Stimulated activated CD4-positive, alpha-beta T cell treated with anti-CD3 and anti-CD28 coated beads, Interleukin-1b, Interleukin-23, amount 100 ng/mL, for 24 hours (primary cell): Measurements from ENCODE around the gene HSD17B2.

Source experiments
- DNase-seq, 4 experiments: peaks; one replicate each; pipeline ENCODE4 v3.0.0-alpha.2; 2020; ENCODE audit warnings: low read depth in 4 of 4, low spot score in 1 of 4

The HSD17B2 gene

GRCh38 chr16:82017911-82018568, 17.0 kb upstream of the HSD17B2 start:
- no peak for DNase-seq

GRCh38 chr16:82019535-82019934, 15.5 kb upstream of the HSD17B2 start:
- no peak for DNase-seq

GRCh38 chr16:82020051-82020450, 15.0 kb upstream of the HSD17B2 start:
- no peak for DNase-seq

GRCh38 chr16:82023206-82023605, 11.8 kb upstream of the HSD17B2 start:
- no peak for DNase-seq

- DNase-seq = no peak
Measured at GRCh38 chr16:82024316-82024715, 10.7 kb upstream of the HSD17B2 start.

- DNase-seq = no peak
Measured at GRCh38 chr16:82024883-82025282, 10.2 kb upstream of the HSD17B2 start.

GRCh38 chr16:82027629-82028064, 7.4 kb upstream of the HSD17B2 start:
- DNase-seq = no peak

GRCh38 chr16:82031116-82032084, 3.7 kb upstream of the HSD17B2 start:
- DNase-seq = no peak

GRCh38 chr16:82033006-82033405, 2.0 kb upstream of the HSD17B2 start:
- no peak for DNase-seq

GRCh38 chr16:82033683-82034300, 1.3 kb upstream of the HSD17B2 start:
- no peak for DNase-seq

- DNase-seq = no peak
Measured at GRCh38 chr16:82037251-82037650, 2.2 kb downstream of the HSD17B2 start.

- no peak for DNase-seq
Measured at GRCh38 chr16:82037666-82038065, 2.6 kb downstream of the HSD17B2 start.

- DNase-seq = no peak
Measured at GRCh38 chr16:82040296-82040695, 5.2 kb downstream of the HSD17B2 start.

- DNase-seq = no peak
Measured at GRCh38 chr16:82041542-82041941, 6.5 kb downstream of the HSD17B2 start.

- DNase-seq = no peak
Measured at GRCh38 chr16:82042144-82042543, 7.1 kb downstream of the HSD17B2 start.

- no peak for DNase-seq
Measured at GRCh38 chr16:82042846-82043245, 7.8 kb downstream of the HSD17B2 start.

GRCh38 chr16:82043680-82044584, 8.9 kb downstream of the HSD17B2 start:
- no peak for DNase-seq

- DNase-seq = no peak
Measured at GRCh38 chr16:82044585-82044911, 9.5 kb downstream of the HSD17B2 start.

- DNase-seq = no peak
Measured at GRCh38 chr16:82045465-82045864, 10.4 kb downstream of the HSD17B2 start.

- no peak for DNase-seq
Measured at GRCh38 chr16:82046541-82046940, 11.5 kb downstream of the HSD17B2 start.

GRCh38 chr16:82046941-82047340, 11.9 kb downstream of the HSD17B2 start:
- no peak for DNase-seq
